ENCODE results near the gene STAC3. TPM values are rescaled to one million over a fixed set of nuclear protein-coding genes. Genes with fewer than 3 reads are reported as not detected.
A peak's percentile ranks its signal among the peaks of the same experiment; 100 is the strongest.

STAC3 gene
- total and polyA plus RNA-seq, 9 of the 15 experiments (the other 6 are each of a cell fraction or from before 2014, with no cell fraction given), result 0.45 to 6.4 (median 3.3) TPM

- TF ChIP-seq UBTF (IDR thresholded peaks at IDR 0.05; ENCODE audit: borderline replicate concordance in 1 of 2, low read depth in 2 of 2, low read length in 2 of 2), result no peak
- TF ChIP-seq RB1 (IDR thresholded peaks at IDR 0.05; ENCODE audit: low read depth), result no peak
- TF ChIP-seq CREM (IDR thresholded peaks at IDR 0.05; ENCODE audit: low read depth), result no peak
- no peak for TF ChIP-seq PBX2 (CRISPR knock-in tag; IDR thresholded peaks at IDR 0.05; ENCODE audit: low read depth)
- peak; percentile 75 for TF ChIP-seq PBX2 (tag; conservative IDR thresholded peaks at IDR 0.05; ENCODE audit: low read depth)
- TF ChIP-seq TSC22D4 (tag; IDR thresholded peaks at IDR 0.05), result no peak
- peak; percentile 64 for TF ChIP-seq TAL1 (IDR thresholded peaks at IDR 0.05)
- TF ChIP-seq TBP (optimal IDR thresholded peaks at IDR 0.05; ENCODE audit: low read depth, low read length), result no peak
- peak; percentile 77 for TF ChIP-seq CBFA2T2 (conservative IDR thresholded peaks at IDR 0.05)
- TF ChIP-seq NCOR1 (IDR thresholded peaks at IDR 0.05), result peak; percentile 31; the same call in 1 of the 2 replicates
- TF ChIP-seq ARID1B (IDR thresholded peaks at IDR 0.05), result peak; percentile 77
- TF ChIP-seq CSDE1 (IDR thresholded peaks at IDR 0.05), result no peak
- TF ChIP-seq TCF3 (CRISPR knock-in tag; IDR thresholded peaks at IDR 0.05), result peak; percentile 72
- peak; percentile 36; the same call in 1 of the 2 replicates for TF ChIP-seq EP300 (IDR thresholded peaks at IDR 0.05; ENCODE audit: low read length)
- no peak for TF ChIP-seq MIER1 (IDR thresholded peaks at IDR 0.05; ENCODE audit: low read depth)
Observed at GRCh38 chr12:57272337-57273151, 21.6 kb upstream of the STAC3 start (continued).
